ENCODE measurements around the gene VAMP1.
"Not testable (repeated sequence)": the region's sequence is repeated elsewhere in the genome, so short reads cannot be mapped to it uniquely, and the experiment has no call there.

The VAMP1 gene

DNA sequence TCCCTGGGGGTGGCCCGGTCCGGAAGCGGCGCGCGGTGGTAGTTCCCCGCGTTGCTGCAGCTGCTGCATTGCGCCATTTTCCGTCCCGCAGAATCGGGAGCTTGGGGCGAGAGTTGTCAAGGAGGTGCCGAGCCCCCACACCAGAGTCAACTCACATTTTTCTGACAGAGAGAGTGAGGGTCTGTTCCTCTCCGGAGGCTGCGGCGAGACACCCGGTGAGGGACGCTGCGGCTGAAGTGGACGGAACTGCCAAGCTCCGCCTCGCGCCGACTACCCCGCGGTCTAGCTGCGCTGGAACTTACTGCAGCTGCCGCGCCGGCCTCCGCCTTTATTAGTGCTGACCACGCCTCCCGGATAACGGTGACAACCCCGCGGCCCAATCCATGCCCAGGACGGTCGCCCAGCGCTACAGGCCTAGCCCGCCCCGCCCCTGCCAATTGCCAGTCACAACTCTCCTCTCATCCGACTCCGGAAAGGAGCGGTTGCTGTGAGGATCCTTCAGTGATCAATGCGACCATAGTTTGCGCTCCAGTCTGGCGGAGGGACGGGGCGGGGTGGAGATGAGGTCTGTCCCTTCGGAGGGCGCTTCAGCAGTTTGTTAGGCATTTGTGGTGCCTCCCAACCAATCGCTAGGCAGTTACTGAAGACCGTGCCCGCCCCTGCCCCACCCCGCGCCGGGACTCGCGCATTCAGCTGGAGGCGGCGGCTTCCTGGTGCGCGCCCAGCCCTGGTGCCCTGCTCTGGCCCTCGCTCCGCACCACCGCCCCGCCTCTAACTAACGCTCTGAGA is at the start of gene VAMP1:
VAMP1 (minus strand) TSS at position 303 of the 789 bp plus-strand sequence; CDS start at position 157, 146 bp downstream.
- peak; percentile 98 for DNase-seq (ENCODE audit: low read depth)

DNA sequence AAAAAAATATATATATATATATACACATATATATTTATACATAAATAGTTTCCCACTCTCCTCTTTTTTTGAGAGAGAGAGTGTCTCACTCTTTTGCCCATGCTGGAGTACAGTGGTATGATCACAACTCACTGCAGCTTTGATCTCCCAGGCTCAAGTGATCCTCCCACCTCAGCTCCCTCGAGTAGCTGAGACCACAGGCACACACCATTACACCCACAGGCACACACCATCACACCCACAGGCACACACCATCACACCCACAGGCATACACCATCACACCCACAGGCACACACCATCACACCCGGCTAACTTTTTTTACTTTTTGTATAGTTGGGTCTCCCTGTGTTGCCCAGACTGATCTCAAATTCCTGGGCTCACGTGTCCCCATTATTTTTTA is 49.7 kb upstream of the VAMP1 start:
- DNase-seq (ENCODE audit: low read depth): no peak

- DNase-seq (ENCODE audit: low read depth): no peak
Measured at GRCh38 chr12:6508087-6508486, 37.6 kb upstream of the VAMP1 start.

- peak; percentile 46 for DNase-seq (ENCODE audit: low read depth)
Measured at GRCh38 chr12:6507102-6507998, 36.9 kb upstream of the VAMP1 start.

- no peak for DNase-seq (ENCODE audit: low read depth)
Measured at GRCh38 chr12:6500466-6500865, 30.0 kb upstream of the VAMP1 start.

- DNase-seq (ENCODE audit: low read depth): not testable (repeated sequence)
Measured at GRCh38 chr12:6497291-6497690, 26.8 kb upstream of the VAMP1 start.

DNA sequence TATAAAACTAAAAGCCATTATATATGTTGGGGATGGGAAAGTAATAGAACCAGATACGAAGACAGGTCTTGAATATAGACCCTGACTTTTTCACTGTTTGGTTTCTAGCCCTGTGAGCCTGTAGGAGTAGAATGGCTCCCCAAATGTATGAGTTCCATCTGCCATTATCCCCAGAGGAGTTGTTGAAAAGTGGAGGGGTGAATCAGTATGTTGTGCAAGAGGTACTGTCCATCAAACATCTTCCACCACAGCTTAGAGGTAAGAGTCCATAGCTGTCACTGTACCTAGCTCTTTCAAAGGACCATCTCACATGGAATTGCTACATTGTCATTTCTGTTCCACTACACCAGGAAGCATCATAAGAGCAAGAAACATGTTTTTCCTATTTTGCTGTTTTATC is 24.5 kb upstream of the VAMP1 start:
- DNase-seq (ENCODE audit: low read depth): no peak

GRCh38 chr12:6494258-6494743 is 23.8 kb upstream of the VAMP1 start:
- DNase-seq (ENCODE audit: low read depth): no peak

- DNase-seq (ENCODE audit: low read depth): peak; percentile 97
Measured at GRCh38 chr12:6493497-6494257, 23.2 kb upstream of the VAMP1 start, which contains the start of gene NCAPD2. Gene NCAPD2, plus strand, starts transcription at chr12:6494102. Its CDS starts 997 bp downstream, at chr12:6495099.

DNA sequence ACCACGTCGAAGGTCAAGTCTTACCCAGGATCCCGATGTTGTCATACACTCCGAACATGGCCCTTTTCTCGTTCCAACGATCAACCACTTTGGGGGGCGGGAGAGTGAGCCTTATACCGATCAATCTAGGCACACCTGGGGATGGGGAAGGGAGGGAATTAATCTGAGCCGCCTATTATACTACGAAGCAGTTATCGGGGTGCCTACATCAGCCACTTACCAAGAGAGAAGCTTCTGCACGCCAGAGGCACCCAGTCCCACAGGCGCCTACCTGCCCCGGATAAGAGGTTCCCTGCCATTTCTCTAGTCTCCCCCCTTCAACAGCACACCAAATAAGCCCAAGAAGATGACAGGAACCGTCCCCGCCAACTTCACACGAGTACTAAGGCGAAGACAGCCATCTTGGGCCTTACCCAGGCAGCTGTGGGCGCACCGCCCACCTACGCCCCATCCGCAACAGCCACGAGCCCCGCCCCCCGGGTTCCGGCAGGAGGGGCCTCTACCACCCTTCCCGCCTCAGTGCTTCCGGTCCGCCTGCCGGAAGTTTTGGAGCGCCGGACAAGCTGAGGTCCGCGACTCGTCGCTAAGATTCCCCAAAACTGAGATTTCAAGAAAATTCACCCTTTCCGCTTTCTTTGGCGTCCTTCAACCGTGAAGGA is 22.5 kb upstream of the VAMP1 start, which contains the start of gene MRPL51:
MRPL51 (minus strand) TSS at position 425 of the 659 bp plus-strand sequence; CDS start at position 299, 126 bp downstream.
- peak; percentile 94 for DNase-seq (ENCODE audit: low read depth)

DNA sequence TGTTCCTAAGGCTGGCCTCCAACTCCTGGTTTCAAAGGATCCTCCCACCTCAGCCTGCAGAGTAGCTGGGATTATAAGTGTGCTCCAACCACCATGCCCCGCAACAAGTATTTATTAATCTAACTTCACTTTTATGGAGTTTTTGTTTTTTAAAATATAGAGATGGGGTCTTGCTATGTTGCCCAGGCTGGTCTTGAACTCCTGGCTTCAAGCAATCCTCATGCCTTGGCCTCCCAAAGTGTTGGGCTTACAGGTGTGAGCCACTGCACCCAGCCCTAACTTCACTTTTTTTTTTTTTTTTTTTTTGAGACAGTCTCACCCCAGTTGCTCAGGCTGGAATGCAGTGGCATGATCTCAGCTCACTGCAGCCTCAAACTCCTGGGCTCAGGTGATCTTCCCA is 20.2 kb upstream of the VAMP1 start:
- not testable (repeated sequence) for DNase-seq (ENCODE audit: low read depth)

- no peak for DNase-seq (ENCODE audit: low read depth)
Measured at GRCh38 chr12:6489449-6489848, 19.0 kb upstream of the VAMP1 start.

- DNase-seq (ENCODE audit: low read depth): no peak
Measured at GRCh38 chr12:6488240-6488639, 17.8 kb upstream of the VAMP1 start.

- DNase-seq (ENCODE audit: low read depth): peak; percentile 92
Measured at GRCh38 chr12:6478416-6478815, 7.9 kb upstream of the VAMP1 start.

DNA sequence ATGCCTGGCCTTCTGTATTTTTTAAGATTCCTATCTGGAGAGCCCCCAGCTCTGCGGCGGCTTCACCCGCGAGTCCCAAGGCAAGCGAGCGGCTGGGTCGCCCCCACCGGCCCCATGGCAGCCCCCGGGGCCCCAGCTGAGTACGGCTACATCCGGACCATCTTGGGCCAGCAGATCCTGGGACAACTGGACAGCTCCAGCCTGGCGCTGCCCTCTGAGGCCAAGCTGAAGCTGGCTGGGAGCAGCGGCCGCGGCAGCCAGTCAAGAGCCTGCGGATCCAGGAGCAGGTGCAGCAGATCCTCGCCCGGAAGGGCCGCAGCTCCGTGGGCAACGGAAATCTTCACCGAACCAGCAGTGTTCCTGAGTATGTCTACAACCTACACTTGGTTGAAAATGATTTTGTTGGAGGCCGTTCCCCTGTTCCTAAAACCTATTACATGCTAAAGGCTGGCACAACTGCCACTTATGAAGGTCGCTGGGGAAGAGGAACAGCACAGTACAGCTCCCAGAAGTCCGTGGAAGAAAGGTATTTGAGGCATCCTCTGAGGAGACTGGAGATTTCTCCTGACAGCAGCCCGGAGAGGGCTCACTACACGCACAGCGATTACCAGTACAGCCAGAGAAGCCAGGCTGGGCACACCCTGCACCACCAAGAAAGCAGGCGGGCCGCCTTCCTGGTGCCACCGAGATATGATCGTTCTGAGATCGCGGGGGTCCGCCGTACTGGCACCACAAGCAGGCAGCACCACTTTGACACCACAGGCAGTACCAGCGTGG is 7.3 kb upstream of the VAMP1 start:
- not testable (repeated sequence) for DNase-seq (ENCODE audit: low read depth)

- DNase-seq (ENCODE audit: low read depth): peak; percentile 96
Measured at GRCh38 chr12:6476489-6476888, 6.0 kb upstream of the VAMP1 start.

GRCh38 chr12:6475233-6475975 is 4.9 kb upstream of the VAMP1 start:
- not testable (repeated sequence) for DNase-seq (ENCODE audit: low read depth)

DNA sequence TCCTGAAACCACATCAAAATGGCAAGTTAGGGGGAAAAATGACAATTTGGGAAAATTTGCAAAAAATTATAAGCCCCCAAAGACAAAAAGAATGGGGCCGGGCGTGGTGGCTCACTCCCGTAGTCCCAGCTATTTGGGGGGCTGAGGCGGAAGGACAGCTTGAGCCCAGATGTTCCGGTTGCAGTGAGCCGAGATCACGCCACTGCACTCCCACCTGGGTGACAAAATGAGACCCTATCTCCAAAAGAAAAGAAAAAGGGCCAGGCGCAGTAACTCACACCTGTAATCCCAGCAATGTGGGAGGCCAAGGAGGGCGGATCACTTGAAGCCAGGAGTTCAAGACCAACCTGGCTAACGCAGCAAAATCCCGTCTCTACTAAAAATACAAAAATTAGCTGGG is 2.0 kb upstream of the VAMP1 start:
- no peak for DNase-seq (ENCODE audit: low read depth)

GRCh38 chr12:6471989-6472360 is 1.5 kb upstream of the VAMP1 start:
- peak; percentile 33 for DNase-seq (ENCODE audit: low read depth)

Measured in EH (cell line).